Right cardiac atrium (tissue), 5 donors: ENCODE results near the gene C19orf73. TPM values are rescaled to one million over a fixed set of nuclear protein-coding genes. Genes with fewer than 3 reads are reported as not detected.

ENCODE experiments used
- ATAC-seq, 2 donors: fragments of 200-7000 bp; cut with Tn5 transposase; one replicate each; pipeline versions ENCODE4 v1.8.0 to v1.9.1; 2020; ENCODE audit warnings: moderate library complexity in 2 of 2, mild to moderate bottlenecking in 1 of 2
- DNase-seq, 3 donors: peaks; one replicate each; pipeline ENCODE4 v3.0.0-alpha.2; 2020
- H3K27ac ChIP-seq: one replicate; pipeline ENCODE4 v1.5.1; 2013; ENCODE audit warnings: mild to moderate bottlenecking, low read length, control low read depth, moderate library complexity
- H3K27me3 ChIP-seq: one replicate; pipeline ENCODE4 v1.6.1; 2013; ENCODE audit not compliant: control insufficient read depth, insufficient read depth
- H3K4me1 ChIP-seq: one replicate; pipeline ENCODE4 v1.6.1; 2013; ENCODE audit warnings: low read length; ENCODE audit not compliant: control insufficient read depth, insufficient read depth
- H3K4me3 ChIP-seq: one replicate; pipeline ENCODE4 v1.5.1; 2013; ENCODE audit warnings: low read length, control low read depth
- H3K9me3 ChIP-seq: one replicate; pipeline ENCODE4 v1.6.1; 2013; ENCODE audit warnings: low read length; ENCODE audit not compliant: control insufficient read depth
- WGBS: extraction: QIAGEN DNeasy Blood & Tissue Kit; methylation state at CpG from one replicate; pipeline ENCODE4 v1.1.7; 2013; 5-methylcytosine and 5-hydroxymethylcytosine counted together
- intact Hi-C, 4 donors: fragments of 100-400 bp; cut with DNase I; formaldehyde crosslinking; loops; one replicate each; pipeline versions ENCODE4 v1.11.0 to v1.14.0; 2022 to 2023
- polyA plus RNA-seq: library from polyadenylated mRNA; stranded (reverse); fragments of 200-250 nt; gene quantifications from one replicate; pipeline ENCODE4 v1.2.3, GENCODE V29; 2013
- total RNA-seq, 4 donors: library from RNA; stranded (reverse); fragmentation: NEBNext Ultra II Directional; extraction: Animal tissue kit (Norgen Biotek cat#: 25700); gene quantifications; one replicate each; pipeline ENCODE4 v1.2.1, GENCODE V29; 2021
- donor health status: healthy with polysubstance abuse.
- donor health status: DM: no; HTN: yes; CAD: no.
- donor health status: DM: no; HTN: no; CAD: no.
- donor health status: DM: no; HTN: yes; CAD: no; lungs with severe emphysema.
- donor health status: DM: yes; HTN: yes; CAD: no.

The C19orf73 gene
- total and polyA plus RNA-seq, 5 donors = 1.2 to 3.3 (median 2.0) TPM

DNA sequence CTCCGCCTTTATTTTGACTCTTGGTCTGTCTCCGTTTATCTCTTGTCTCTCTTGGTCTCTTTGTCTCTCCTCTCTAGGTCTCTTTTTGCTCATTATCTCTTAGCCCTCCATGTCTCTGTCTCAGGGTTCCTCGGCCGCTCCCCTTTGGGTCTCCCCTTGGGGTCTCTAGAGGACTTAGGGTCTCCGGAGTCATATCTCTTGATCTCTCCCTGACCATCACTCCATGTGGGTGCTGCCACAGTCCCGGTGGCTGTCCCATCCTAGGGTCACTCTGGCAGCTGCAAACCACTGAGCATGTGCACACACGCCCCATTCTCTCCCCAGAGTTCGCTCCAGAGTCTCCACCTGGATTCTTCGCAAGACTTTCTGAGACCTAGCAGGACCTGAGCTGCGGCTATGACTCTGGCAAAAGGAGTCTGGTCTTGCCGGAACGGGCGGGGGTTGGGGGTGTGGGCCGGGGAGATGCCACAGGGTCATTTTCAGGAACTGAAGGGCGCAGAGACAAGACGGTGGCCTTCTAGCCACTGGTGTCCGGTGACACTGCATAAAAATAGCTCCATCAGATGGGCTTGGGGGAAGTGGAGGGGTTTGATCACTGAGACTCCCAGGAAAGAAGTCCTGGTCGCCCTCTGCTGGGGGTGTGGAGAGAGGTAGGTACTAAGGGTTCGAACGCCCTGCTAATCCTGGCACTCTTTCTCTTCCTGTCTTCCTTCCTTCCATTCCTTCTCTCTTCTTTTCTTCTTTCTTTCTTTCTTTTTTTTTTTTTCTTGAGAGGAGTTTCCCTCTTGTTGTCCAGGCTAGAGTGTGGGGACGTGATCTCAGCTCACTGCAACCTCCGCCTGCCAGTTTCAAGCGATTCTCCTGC, 45.2 kb downstream of the C19orf73 start:
- 56% methylated on average over 23 of the region's 23 CpGs for WGBS
- no peak overlapping the region for H3K4me3 ChIP-seq
- H3K9me3 ChIP-seq = no peaks in the 10 kb centered on the region
- ATAC-seq = peak; percentile 40 to 63
- H3K27ac ChIP-seq = peak overlapping the region; percentile 67
- intact Hi-C loops = no loop called here
- H3K4me1 ChIP-seq = peaks cover 2% of the 10 kb centered on the region
- H3K27me3 ChIP-seq = no peaks in the 10 kb centered on the region
- no peak for DNase-seq

DNA sequence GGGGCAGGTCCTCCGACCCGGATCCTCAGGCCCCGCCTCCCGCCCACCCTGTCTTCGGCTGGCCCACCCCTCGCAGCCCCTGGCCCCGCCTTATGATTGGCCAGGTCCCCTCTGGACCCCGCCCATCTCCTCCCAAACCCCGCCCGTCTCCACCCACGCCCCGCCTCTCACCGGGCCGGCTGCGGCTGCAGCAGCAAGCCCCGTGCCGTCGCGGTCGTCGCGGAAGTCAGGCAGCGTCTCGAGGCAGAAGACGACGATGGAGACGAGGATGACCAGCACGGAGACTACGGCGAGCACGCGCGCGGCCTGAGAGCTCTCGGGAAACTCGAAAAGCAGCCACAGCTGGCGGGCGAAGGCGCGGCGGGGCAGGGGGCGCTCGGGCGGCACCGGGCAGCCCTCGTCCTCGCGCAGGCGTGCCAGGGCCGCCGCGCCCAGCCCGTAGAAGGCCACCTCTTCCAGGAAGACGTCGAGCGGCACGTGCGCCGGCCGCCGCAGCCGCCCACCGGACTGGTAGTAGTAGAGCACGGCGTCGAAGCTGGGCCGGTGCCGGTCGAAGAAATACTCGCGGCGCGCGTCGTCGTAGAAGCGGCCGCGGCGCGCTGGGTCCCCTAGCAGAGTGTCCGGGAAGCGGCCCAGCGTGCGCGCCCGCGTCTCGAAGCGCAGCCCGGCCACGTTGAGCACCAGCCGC, 46.9 kb downstream of the C19orf73 start:
- H3K27me3 ChIP-seq = no peaks in the 10 kb centered on the region
- H3K27ac ChIP-seq = no peak overlapping the region
- H3K4me1 ChIP-seq = peaks cover 2% of the 10 kb centered on the region
- no peak for ATAC-seq
- DNase-seq = peak in 1 of 3 donors; percentile 71
- H3K4me3 ChIP-seq = peak overlapping the region; percentile 33
- H3K9me3 ChIP-seq = no peaks in the 10 kb centered on the region
- intact Hi-C loops = no loop called here
- WGBS = 4% methylated on average over 93 of the region's 93 CpGs

- no peaks in the 10 kb centered on the region for H3K9me3 ChIP-seq
- DNase-seq (no peak), ATAC-seq (no peak)
- H3K4me3 ChIP-seq = no peak overlapping the region
- H3K27ac ChIP-seq = no peak overlapping the region
- H3K4me1 ChIP-seq = peaks cover 2% of the 10 kb centered on the region
- no peaks in the 10 kb centered on the region for H3K27me3 ChIP-seq
- WGBS = 96% methylated on average over 21 of the region's 21 CpGs
- intact Hi-C loops = no loop called here
Observed at GRCh38 chr19:49070416-49070815, 48.5 kb downstream of the C19orf73 start.

- 90% methylated on average over 9 of the region's 9 CpGs for WGBS
- Histone ChIP-seq H3K4me1 (peaks cover 2% of the 10 kb centered on the region), H3K27me3 (no peaks in the 10 kb centered on the region), H3K27ac (no peak overlapping the region), H3K4me3 (no peak overlapping the region), H3K9me3 (no peaks in the 10 kb centered on the region)
- intact Hi-C loops = no loop called here
- DNase-seq (no peak), ATAC-seq (no peak)
Observed at GRCh38 chr19:49069026-49069425, 49.9 kb downstream of the C19orf73 start.

Other genes with a start within 250 kb of the C19orf73 start
- 10 to 100 TPM; 60.8 to 80.2 (median 70.9) TPM for gene PPP1R15A, start 246.7 kb downstream of the C19orf73 start, total RNA-seq
- 156 TPM for gene PPP1R15A, start 246.7 kb downstream of the C19orf73 start, polyA plus RNA-seq
- 1 to 10 TPM in 1 of 4 donors, under 1 TPM in 2, not detected in 1; 0.40 to 1.4 (median 0.46) TPM for gene TULP2, start 220.4 kb downstream of the C19orf73 start, total RNA-seq
- gene TULP2, start 220.4 kb downstream of the C19orf73 start, polyA plus RNA-seq = 0.07 TPM
- 100 to 1,000 TPM; 275 to 327 (median 307) TPM for gene NUCB1, start 218.8 kb downstream of the C19orf73 start, total RNA-seq
- gene NUCB1, start 218.8 kb downstream of the C19orf73 start, polyA plus RNA-seq = 213 TPM
- gene DHDH, start 185.4 kb downstream of the C19orf73 start, total RNA-seq = under 1 TPM in 1 of 4 donors, not detected in 3; 0.31 TPM
- gene DHDH, start 185.4 kb downstream of the C19orf73 start, polyA plus RNA-seq = not detected
- gene BAX, start 164.3 kb downstream of the C19orf73 start, total RNA-seq = 10 to 100 TPM; 23.8 to 34.6 (median 30.4) TPM
- gene BAX, start 164.3 kb downstream of the C19orf73 start, polyA plus RNA-seq = 24.4 TPM
- 1,000 to 10,000 TPM; 1,459 to 1,840 (median 1,541) TPM for gene FTL, start 153.8 kb downstream of the C19orf73 start, total RNA-seq
- gene FTL, start 153.8 kb downstream of the C19orf73 start, polyA plus RNA-seq = 1,675 TPM
- gene GYS1, start 125.8 kb downstream of the C19orf73 start, total RNA-seq = 10 to 100 TPM; 62.7 to 95.9 (median 89.0) TPM
- 61.4 TPM for gene GYS1, start 125.8 kb downstream of the C19orf73 start, polyA plus RNA-seq
- 10 to 100 TPM; 39.4 to 47.3 (median 45.4) TPM for gene RUVBL2, start 125.3 kb downstream of the C19orf73 start, total RNA-seq
- gene RUVBL2, start 125.3 kb downstream of the C19orf73 start, polyA plus RNA-seq = 54.5 TPM
- not detected for gene LHB, start 102.1 kb downstream of the C19orf73 start, total RNA-seq
- not detected for gene LHB, start 102.1 kb downstream of the C19orf73 start, polyA plus RNA-seq
- gene CGB3, start 94.8 kb downstream of the C19orf73 start, total RNA-seq = not detected
- not detected for gene CGB3, start 94.8 kb downstream of the C19orf73 start, polyA plus RNA-seq
- gene CGB2, start 87.3 kb downstream of the C19orf73 start, total RNA-seq = not detected
- gene CGB2, start 87.3 kb downstream of the C19orf73 start, polyA plus RNA-seq = not detected
- gene CGB1, start 82.2 kb downstream of the C19orf73 start, total RNA-seq = not detected
- gene CGB1, start 82.2 kb downstream of the C19orf73 start, polyA plus RNA-seq = not detected
- not detected for gene CGB5, start 75.3 kb downstream of the C19orf73 start, total RNA-seq
- not detected for gene CGB5, start 75.3 kb downstream of the C19orf73 start, polyA plus RNA-seq
- gene CGB8, start 70.0 kb downstream of the C19orf73 start, total RNA-seq = not detected
- gene CGB8, start 70.0 kb downstream of the C19orf73 start, polyA plus RNA-seq = not detected
- under 1 TPM in 1 of 4 donors, not detected in 3; 0.26 TPM for gene CGB7, start 61.4 kb downstream of the C19orf73 start, total RNA-seq
- 0.07 TPM for gene CGB7, start 61.4 kb downstream of the C19orf73 start, polyA plus RNA-seq
- gene NTF4, start 54.3 kb downstream of the C19orf73 start, total RNA-seq = under 1 TPM in 3 of 4 donors, not detected in 1; 0.37 to 0.53 (median 0.41) TPM
- 2.2 TPM for gene NTF4, start 54.3 kb downstream of the C19orf73 start, polyA plus RNA-seq
- gene KCNA7, start 46.4 kb downstream of the C19orf73 start, total RNA-seq = 1 to 10 TPM; 1.2 to 1.5 (median 1.4) TPM
- gene KCNA7, start 46.4 kb downstream of the C19orf73 start, polyA plus RNA-seq = 2.8 TPM
- gene SNRNP70, start 33.7 kb downstream of the C19orf73 start, total RNA-seq = 100 to 1,000 TPM; 117 to 146 (median 132) TPM
- 144 TPM for gene SNRNP70, start 33.7 kb downstream of the C19orf73 start, polyA plus RNA-seq
- 10 to 100 TPM; 18.0 to 23.6 (median 19.7) TPM for gene LIN7B, start 4.8 kb downstream of the C19orf73 start, total RNA-seq
- gene LIN7B, start 4.8 kb downstream of the C19orf73 start, polyA plus RNA-seq = 33.4 TPM
- 10 to 100 TPM in 3 of 4 donors, 1 to 10 TPM in 1; 9.5 to 11.9 (median 10.9) TPM for gene PPFIA3, start 401 bp upstream of the C19orf73 start, total RNA-seq
- 13.2 TPM for gene PPFIA3, start 401 bp upstream of the C19orf73 start, polyA plus RNA-seq
- gene HRC, start 36.3 kb upstream of the C19orf73 start, total RNA-seq = 100 to 1,000 TPM; 505 to 682 (median 577) TPM
- gene HRC, start 36.3 kb upstream of the C19orf73 start, polyA plus RNA-seq = 712 TPM
- gene TRPM4, start 38.6 kb upstream of the C19orf73 start, total RNA-seq = 10 to 100 TPM; 28.3 to 36.4 (median 33.6) TPM
- 32.5 TPM for gene TRPM4, start 38.6 kb upstream of the C19orf73 start, polyA plus RNA-seq
- gene SLC6A16, start 206.0 kb upstream of the C19orf73 start, total RNA-seq = 1 to 10 TPM; 1.3 to 2.1 (median 1.9) TPM
- gene SLC6A16, start 206.0 kb upstream of the C19orf73 start, polyA plus RNA-seq = 1.2 TPM
- gene CD37, start 216.3 kb upstream of the C19orf73 start, total RNA-seq = 1 to 10 TPM; 3.8 to 8.0 (median 6.5) TPM
- 2.3 TPM for gene CD37, start 216.3 kb upstream of the C19orf73 start, polyA plus RNA-seq
- gene TEAD2, start 243.3 kb upstream of the C19orf73 start, total RNA-seq = 10 to 100 TPM; 46.4 to 53.5 (median 53.2) TPM
- 48.0 TPM for gene TEAD2, start 243.3 kb upstream of the C19orf73 start, polyA plus RNA-seq
- under 1 TPM in 2 of 4 donors, not detected in 2; 0.59 to 0.71 TPM for gene DKKL1, start 244.7 kb upstream of the C19orf73 start, total RNA-seq
- 0.50 TPM for gene DKKL1, start 244.7 kb upstream of the C19orf73 start, polyA plus RNA-seq